Hippocampal formation (tissue), 2 donors: ENCODE data around the gene CFAP43.
"Not testable (repeated sequence)": the region's sequence is repeated elsewhere in the genome, so short reads cannot be mapped to it uniquely, and the experiment has no call there.

Experiments
- DNase-seq, 2 donors: peaks; one replicate each; lab custom pipeline; 2025; lab: John Stamatoyannopoulos, UW

CFAP43 gene

GRCh38 chr10:104255311-104255981, 23.3 kb upstream of the CFAP43 start:
- peak; percentile 17 to 81 for DNase-seq

- peak; percentile 54 to 63 for DNase-seq
Observed at GRCh38 chr10:104254493-104255310, 22.5 kb upstream of the CFAP43 start, which contains the start of gene GSTO1. Gene GSTO1, plus strand, starts transcription at chr10:104254892. Its CDS starts 37 bp downstream, at chr10:104254929.

GRCh38 chr10:104253606-104254410, 21.6 kb upstream of the CFAP43 start:
- no peak for DNase-seq

GRCh38 chr10:104253106-104253505, 20.9 kb upstream of the CFAP43 start:
- no peak for DNase-seq

GRCh38 chr10:104252368-104252767, 20.2 kb upstream of the CFAP43 start:
- DNase-seq, result no peak

GRCh38 chr10:104251443-104251842, 19.3 kb upstream of the CFAP43 start:
- DNase-seq, result no peak

GRCh38 chr10:104250371-104250770, 18.2 kb upstream of the CFAP43 start:
- DNase-seq, result no peak

- not testable (repeated sequence) for DNase-seq
Observed at GRCh38 chr10:104248931-104249330, 16.8 kb upstream of the CFAP43 start.

GRCh38 chr10:104247513-104248146, 15.5 kb upstream of the CFAP43 start:
- DNase-seq, result no peak

GRCh38 chr10:104246976-104247375, 14.8 kb upstream of the CFAP43 start:
- DNase-seq, result no peak

- no peak for DNase-seq
Observed at GRCh38 chr10:104245066-104245632, 13.0 kb upstream of the CFAP43 start.

- DNase-seq, result no peak
Observed at GRCh38 chr10:104243512-104243911, 11.3 kb upstream of the CFAP43 start.

- peak; percentile 24 to 31 for DNase-seq
Observed at GRCh38 chr10:104243009-104243408, 10.8 kb upstream of the CFAP43 start.

- peak in 1 of 2 donors; percentile 86 for DNase-seq
Observed at GRCh38 chr10:104242545-104242944, 10.4 kb upstream of the CFAP43 start.

GRCh38 chr10:104240078-104240477, 7.9 kb upstream of the CFAP43 start:
- DNase-seq, result no peak

GRCh38 chr10:104235801-104236200, 3.6 kb upstream of the CFAP43 start:
- no peak for DNase-seq

GRCh38 chr10:104234934-104235333, 2.8 kb upstream of the CFAP43 start:
- DNase-seq, result no peak

GRCh38 chr10:104233817-104234216, 1.7 kb upstream of the CFAP43 start:
- no peak for DNase-seq

GRCh38 chr10:104232613-104233102, 494 bp upstream of the CFAP43 start:
- no peak for DNase-seq

GRCh38 chr10:104230490-104230889, 1.7 kb downstream of the CFAP43 start:
- no peak for DNase-seq

GRCh38 chr10:104223304-104223703, 8.9 kb downstream of the CFAP43 start:
- no peak for DNase-seq
